Transverse colon (tissue), 4 donors: Measurements from ENCODE around the gene ANGPTL2. TPM values are rescaled to one million over a fixed set of nuclear protein-coding genes. Genes with fewer than 3 reads are reported as not detected.

Experiments used
- DNase-seq: peaks from one replicate; pipeline ENCODE4 v3.0.0-alpha.2; 2019
- H3K27ac ChIP-seq, 4 donors: fragments of 200-600 bp; sonication (generic); 2 replicates each; pipeline ENCODE4 v1.5.1; 2016 to 2018; ENCODE audit warnings: inconsistent platforms in 4 of 4
- H3K27me3 ChIP-seq: fragments of 200-600 bp; sonication (generic); 2 replicates; pipeline ENCODE4 v1.5.1; 2017; ENCODE audit warnings: inconsistent platforms
- H3K36me3 ChIP-seq, 4 donors: fragments of 200-600 bp; sonication (generic); 2 replicates each; pipeline ENCODE4 v1.5.1; 2017 to 2019; ENCODE audit warnings: inconsistent platforms in 4 of 4
- H3K4me1 ChIP-seq, 4 donors: fragments of 200-600 bp; sonication (generic); 2 replicates each; pipeline ENCODE4 v1.5.1; 2017 to 2020; ENCODE audit warnings: inconsistent platforms in 4 of 4
- H3K4me3 ChIP-seq, 4 donors: fragments of 200-600 bp; sonication (generic); 1 replicate in 1 of 4; 2 replicates in 3 of 4; pipeline versions ENCODE4 v1.5.1 to v1.6.1; 2017 to 2019; ENCODE audit warnings: inconsistent platforms in 4 of 4
- H3K9me3 ChIP-seq, 2 donors: fragments of 200-600 bp; sonication (generic); 2 replicates each; pipeline ENCODE4 v1.5.1; 2017 to 2019; ENCODE audit warnings: inconsistent platforms in 2 of 2
- CTCF ChIP-seq, 5 experiments: fragments of 200-600 bp in 3 of 5; fragments of 450-650 bp in 2 of 5; sonication (generic) in 3 of 5; IDR thresholded peaks; 1 replicate in 2 of 5; 2 replicates in 3 of 5; pipeline ENCODE4 v1.5.1; 2016 to 2017; ENCODE audit warnings: antibody characterized with exemption in 5 of 5, inconsistent platforms in 3 of 5, mild to moderate bottlenecking in 2 of 5, moderate library complexity in 1 of 5
- EP300 ChIP-seq: sonication (generic); formaldehyde crosslinking; IDR thresholded peaks from one replicate; pipeline ENCODE4 v1.6.1; 2017; ENCODE audit warnings: antibody characterized with exemption, low read depth
- POLR2A ChIP-seq: fragments of 450-650 bp; IDR thresholded peaks from one replicate; pipeline ENCODE4 v1.6.1; 2016; ENCODE audit warnings: antibody characterized with exemption, mild to moderate bottlenecking, moderate library complexity
- POLR2AphosphoS5 ChIP-seq, 3 donors: sonication (generic); formaldehyde crosslinking; IDR thresholded peaks; one replicate each; pipeline ENCODE4 v1.6.1; 2016; ENCODE audit warnings: antibody characterized with exemption in 3 of 3
- WGBS, 2 donors: methylation state at CpG; one replicate each; pipeline ENCODE4 v1.1.5; 2018; ENCODE audit warnings: low coverage in 1 of 2; 5-methylcytosine and 5-hydroxymethylcytosine counted together
- in situ Hi-C, 4 donors: fragments of 200-750 bp; cut with MboI; loops; one replicate each; pipeline versions ENCODE4 v1.15.0 to v1.15.1; 2017; ENCODE audit warnings: low sequenced_read_pairs in 3 of 4, low pct_ligation_motif_present in 1 of 4, low pct_unique_long_range_greater_than_20kb in 1 of 4
- intact Hi-C: fragments of 100-400 bp; cut with DNase I; formaldehyde crosslinking; loops from one replicate; pipeline ENCODE4 v1.15.1; 2023; ENCODE audit warnings: low total_unique reads
- total RNA-seq, 4 donors: library from RNA; depleted of rRNA; stranded (reverse); fragments of >200 nt; gene quantifications; one replicate each; pipeline ENCODE4 v1.1.0, GENCODE V29; 2016

ANGPTL2 gene
- total RNA-seq, 4 donors from 2014 or later = 11.0 to 30.8 (median 13.1) TPM

GRCh38 chr9:127140842-127141675 is 18.6 kb upstream of the ANGPTL2 start:
- Histone ChIP-seq H3K27me3 (no peaks in the 10 kb centered on the region), H3K36me3 (no peaks in the 10 kb centered on the region), H3K4me1 (peaks cover 0 to 4% (median 0%) of the 10 kb centered on the region in 4 donors), H3K4me3 (no peak overlapping the region), H3K27ac (no peak overlapping the region), H3K9me3 (no peaks in the 10 kb centered on the region)
- in situ Hi-C loops (no loop called here), intact Hi-C loops (no loop called here)
- 60 to 80% methylated on average over 2 to 9 of the region's 9 CpGs for WGBS, 2 donors
- no peak for DNase-seq
- TF ChIP-seq POLR2A = no peak
- TF ChIP-seq EP300 = no peak
- TF ChIP-seq POLR2AphosphoS5 (IDR thresholded peaks at IDR 0.05) = no peak
- TF ChIP-seq CTCF (IDR thresholded peaks at IDR 0.05) = no peak

DNA sequence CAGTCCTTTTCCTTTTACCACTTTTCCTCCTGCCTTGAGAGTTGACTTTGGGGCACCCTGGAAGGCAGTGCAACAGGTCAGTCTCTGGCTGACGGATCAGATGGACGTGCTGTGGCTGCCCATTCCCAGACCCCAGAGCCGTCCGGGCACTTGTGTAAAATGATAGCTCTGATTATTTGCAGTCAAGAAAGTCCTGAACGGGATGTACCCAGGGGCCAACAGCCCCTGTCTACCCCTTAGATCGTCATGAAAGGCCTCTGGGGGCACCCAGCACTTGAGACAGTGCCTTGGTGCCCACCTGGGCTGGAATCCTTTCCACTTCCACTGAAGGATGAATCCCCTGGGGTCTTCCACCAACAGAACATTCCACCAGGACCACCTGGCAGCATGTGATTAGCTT is 17.7 kb upstream of the ANGPTL2 start:
- no peak for DNase-seq
- no peaks in the 10 kb centered on the region for H3K36me3 ChIP-seq
- no peak for TF ChIP-seq POLR2AphosphoS5 (IDR thresholded peaks at IDR 0.05)
- TF ChIP-seq CTCF (IDR thresholded peaks at IDR 0.05) = no peak
- TF ChIP-seq EP300 = no peak
- TF ChIP-seq POLR2A = no peak
- no peak overlapping the region for H3K4me3 ChIP-seq
- H3K27ac ChIP-seq = no peak overlapping the region
- no peaks in the 10 kb centered on the region for H3K9me3 ChIP-seq
- in situ Hi-C loops (no loop called here), intact Hi-C loops (no loop called here)
- peaks cover 0 to 9% (median 0%) of the 10 kb centered on the region in 4 donors for H3K4me1 ChIP-seq
- no peaks in the 10 kb centered on the region for H3K27me3 ChIP-seq
- WGBS, 2 donors = 92% methylated on average over 6 of the region's 6 CpGs; no CpG with 5 or more reads in 1 of the 2 donors

DNA sequence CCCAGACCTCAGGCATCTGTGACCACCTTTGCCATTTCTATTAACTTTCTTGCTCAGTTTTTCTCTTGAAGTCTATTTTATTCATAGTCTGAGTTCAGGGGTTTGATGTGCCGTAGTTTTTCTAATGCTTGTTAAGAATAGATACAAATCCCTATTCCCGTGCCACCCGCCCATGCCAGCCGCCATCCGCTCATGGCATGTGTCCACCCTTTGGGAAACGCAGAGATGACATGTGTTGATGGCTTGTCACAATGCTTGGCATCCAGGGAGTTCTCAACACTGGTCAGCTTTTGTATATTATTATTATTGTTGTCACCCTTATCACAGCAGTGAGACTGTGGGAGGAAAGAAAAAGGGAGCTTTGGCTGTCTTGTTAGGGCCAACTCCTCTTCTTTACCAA is 17.3 kb upstream of the ANGPTL2 start:
- WGBS, 2 donors = 96 to 97% methylated on average over 5 to 6 of the region's 6 CpGs

More for the DNA sequence above, 17.3 kb upstream of the ANGPTL2 start:
- no peak for DNase-seq
- TF ChIP-seq POLR2AphosphoS5 (IDR thresholded peaks at IDR 0.05) (no peak), POLR2A (no peak), EP300 (no peak), CTCF (IDR thresholded peaks at IDR 0.05) (no peak)
- in situ Hi-C loops = no loop called here
- Histone ChIP-seq H3K9me3 (no peaks in the 10 kb centered on the region), H3K4me1 (peaks cover 0 to 13% (median 2%) of the 10 kb centered on the region in 4 donors), H3K36me3 (no peaks in the 10 kb centered on the region), H3K27ac (no peak overlapping the region), H3K27me3 (no peaks in the 10 kb centered on the region), H3K4me3 (no peak overlapping the region)
- intact Hi-C loops = no loop called here
